H1 (cell line): ENCODE data around the gene SANBR. TPM values are rescaled to one million over a fixed set of nuclear protein-coding genes. Genes with fewer than 3 reads are reported as not detected.

Experiments
- CTCF ChIA-PET: fragments of 300-600 bp; sonication (Branson Sonifier 250); formaldehyde crosslinking; loops from one replicate; lab custom pipeline; 2021; ENCODE audit not compliant: partially characterized antibody; lab: Charles Lee
- POLR2A ChIA-PET: fragments of 300-600 bp; sonication (Branson Sonifier 250); formaldehyde crosslinking; loops from one replicate; lab custom pipeline; 2021; ENCODE audit warnings: inconsistent platforms; ENCODE audit not compliant: partially characterized antibody; lab: Charles Lee
- DNase-seq, 2 experiments: peaks; one replicate each; pipeline versions ENCODE4 v3.0.0 to v3.0.0-alpha.2; 2010 to 2022; ENCODE audit warnings: low spot score in 2 of 2, low read depth in 1 of 2, mixed read lengths in 1 of 2
- FAIRE-seq: peaks from 2 replicates; lab custom pipeline; 2011; peaks lifted over from hg19 to GRCh38; lab: Jason Lieb, UNC
- H2AFZ ChIP-seq: 2 replicates; pipeline ENCODE4 v1.8.1; 2012; ENCODE audit warnings: low read length, inconsistent platforms
- H2AK5ac ChIP-seq: 2 replicates; pipeline ENCODE4 v1.6.1; 2013; ENCODE audit warnings: low read depth, low read length
- H2BK120ac ChIP-seq: replicated peaks from 2 replicates; pipeline ENCODE3; 2013; ENCODE audit warnings: low read depth, low read length, inconsistent platforms
- H2BK12ac ChIP-seq: 2 replicates; pipeline ENCODE4 v1.6.1; 2013; ENCODE audit warnings: low read depth, low read length
- H2BK15ac ChIP-seq: 2 replicates; pipeline ENCODE4 v1.6.1; 2013; ENCODE audit warnings: low read length
- H2BK20ac ChIP-seq: 2 replicates; pipeline ENCODE4 v1.6.1; 2013; ENCODE audit warnings: low read length
- H2BK5ac ChIP-seq: 2 replicates; pipeline ENCODE4 v1.6.1; 2013; ENCODE audit warnings: low read depth, low read length
- H3K14ac ChIP-seq: 2 replicates; pipeline ENCODE4 v1.6.1; 2013; ENCODE audit warnings: inconsistent platforms; ENCODE audit not compliant: insufficient read length
- H3K18ac ChIP-seq: 2 replicates; pipeline ENCODE4 v1.6.1; 2013; ENCODE audit warnings: low read length; ENCODE audit errors: extremely low read depth
- H3K23ac ChIP-seq: 2 replicates; pipeline ENCODE4 v1.6.1; 2013; ENCODE audit warnings: inconsistent platforms; ENCODE audit not compliant: insufficient read length
- H3K23me2 ChIP-seq: 2 replicates; pipeline ENCODE4 v1.6.1; 2013; ENCODE audit warnings: low read depth, low read length
- H3K27ac ChIP-seq: 2 replicates; pipeline ENCODE4 v1.6.1; 2011; ENCODE audit warnings: low read depth, low read length, inconsistent platforms
- H3K27me3 ChIP-seq, 4 experiments: replicated peaks in 1 of 4; 1 replicate in 1 of 4; 2 replicates in 3 of 4; pipeline versions ENCODE4 v1.6.1 to v1.8.1; 2011 to 2013; ENCODE audit warnings: low read length in 3 of 4, mild to moderate bottlenecking in 3 of 4, inconsistent platforms in 2 of 4, mixed read lengths in 2 of 4, moderate library complexity in 1 of 4; ENCODE audit not compliant: control insufficient read depth in 3 of 4, insufficient read depth in 3 of 4; ENCODE audit errors: extremely low read depth in 1 of 4
- H3K36me3 ChIP-seq, 4 experiments: 2 replicates each; pipeline versions ENCODE4 v1.6.1 to v1.8.1; 2011 to 2013; ENCODE audit warnings: mild to moderate bottlenecking in 4 of 4, low read length in 3 of 4, moderate library complexity in 2 of 4, control low read depth in 1 of 4, inconsistent platforms in 1 of 4; ENCODE audit not compliant: insufficient read depth in 4 of 4, control insufficient read depth in 2 of 4
- H3K4ac ChIP-seq: replicated peaks from 2 replicates; pipeline ENCODE3; 2013; ENCODE audit warnings: low read length, low read depth, mixed read lengths, inconsistent platforms; ENCODE audit not compliant: insufficient read length
- H3K4me1 ChIP-seq, 4 experiments: replicated peaks in 1 of 4; 1 replicate in 1 of 4; 2 replicates in 3 of 4; pipeline versions ENCODE4 v1.6.1 to v1.8.1; 2011 to 2013; ENCODE audit warnings: low read length in 3 of 4, inconsistent platforms in 2 of 4, mixed read lengths in 1 of 4; ENCODE audit not compliant: insufficient read depth in 4 of 4, control insufficient read depth in 3 of 4
- H3K4me2 ChIP-seq, 2 experiments: 2 replicates each; pipeline versions ENCODE4 v1.6.1 to v1.8.1; 2011 to 2013; ENCODE audit warnings: low read depth in 2 of 2, low read length in 2 of 2, control low read depth in 1 of 2, inconsistent platforms in 1 of 2, mild to moderate bottlenecking in 1 of 2; ENCODE audit not compliant: insufficient read depth in 1 of 2
- H3K4me3 ChIP-seq, 4 experiments: fragments of 200-600, 300-600 bp in 1 of 4; sonication (generic), shearing (Covaris generic), sonication (Bioruptor Twin) in 1 of 4; 2 replicates each; pipeline versions ENCODE4 v1.5.1 to v1.8.1; 2011 to 2016; ENCODE audit warnings: low read length in 4 of 4, low read depth in 3 of 4, control low read depth in 2 of 4, inconsistent platforms in 2 of 4, mild to moderate bottlenecking in 2 of 4, mixed read lengths in 1 of 4, moderate library complexity in 1 of 4; ENCODE audit not compliant: insufficient read depth in 2 of 4; ENCODE audit errors: extremely low read depth in 1 of 4
- H3K56ac ChIP-seq: replicated peaks from 2 replicates; pipeline ENCODE3; 2013; ENCODE audit warnings: low read depth, mild to moderate bottlenecking, mixed read lengths, low read length, inconsistent platforms; ENCODE audit not compliant: insufficient read length
- H3K79me1 ChIP-seq: 2 replicates; pipeline ENCODE4 v1.6.1; 2013; ENCODE audit warnings: low read depth, low read length, control low read depth
- H3K79me2 ChIP-seq, 2 experiments: 2 replicates each; pipeline versions ENCODE4 v1.6.1 to v1.8.1; 2012 to 2013; ENCODE audit warnings: low read length in 2 of 2, mild to moderate bottlenecking in 2 of 2, inconsistent platforms in 1 of 2; ENCODE audit not compliant: insufficient read depth in 2 of 2, control insufficient read depth in 1 of 2
- H3K9ac ChIP-seq, 4 experiments: replicated peaks in 1 of 4; 1 replicate in 1 of 4; 2 replicates in 3 of 4; pipeline versions ENCODE4 v1.6.1 to v1.8.1; 2011 to 2013; ENCODE audit warnings: low read depth in 3 of 4, low read length in 3 of 4, control low read depth in 2 of 4, mild to moderate bottlenecking in 2 of 4, moderate library complexity in 2 of 4, inconsistent platforms in 1 of 4; ENCODE audit errors: extremely low read depth in 1 of 4
- H3K9me3 ChIP-seq, 2 experiments: 2 replicates each; pipeline versions ENCODE4 v1.6.1 to v1.8.1; 2012 to 2013; ENCODE audit warnings: mild to moderate bottlenecking in 2 of 2, moderate library complexity in 2 of 2, control low read depth in 1 of 2, inconsistent platforms in 1 of 2, low read depth in 1 of 2, low read length in 1 of 2, mixed read lengths in 1 of 2; ENCODE audit not compliant: insufficient read depth in 2 of 2
- H4K20me1 ChIP-seq, 2 experiments: replicated peaks in 1 of 2; 2 replicates each; pipeline versions ENCODE3 to v1.8.1; 2011 to 2013; ENCODE audit warnings: inconsistent platforms in 2 of 2, low read length in 2 of 2, mild to moderate bottlenecking in 1 of 2; ENCODE audit not compliant: insufficient read depth in 2 of 2, control insufficient read depth in 1 of 2
- H4K5ac ChIP-seq: 2 replicates; pipeline ENCODE4 v1.6.1; 2013; ENCODE audit warnings: low read length, low read depth, mixed read lengths, inconsistent platforms; ENCODE audit not compliant: insufficient read length
- H4K8ac ChIP-seq: 2 replicates; pipeline ENCODE4 v1.8.0; 2013; ENCODE audit warnings: mild to moderate bottlenecking, moderate library complexity, low read length, inconsistent platforms; ENCODE audit not compliant: insufficient read depth; ENCODE audit errors: extremely low read depth
- H4K91ac ChIP-seq: replicated peaks from 2 replicates; pipeline ENCODE3; 2013; ENCODE audit warnings: low read length, mixed read lengths, inconsistent platforms; ENCODE audit not compliant: insufficient read length
- BACH1 ChIP-seq: IDR thresholded peaks from 2 replicates; pipeline ENCODE4 v1.6.1; 2012; ENCODE audit warnings: low read length, improper control_type of control experiment
- BCL11A ChIP-seq, 2 experiments: IDR thresholded peaks; one replicate each; pipeline ENCODE4 v1.6.1; 2011; ENCODE audit warnings: low read depth in 2 of 2, low read length in 2 of 2, mild to moderate bottlenecking in 2 of 2
- CREB1 ChIP-seq: IDR thresholded peaks from 2 replicates; pipeline ENCODE4 v1.6.1; 2012; ENCODE audit warnings: inconsistent platforms
- CTBP2 ChIP-seq: IDR thresholded peaks from 2 replicates; pipeline ENCODE4 v1.7.0; 2011; ENCODE audit warnings: borderline replicate concordance, mild to moderate bottlenecking, moderate library complexity, mixed read lengths, low read length; ENCODE audit not compliant: insufficient read depth, insufficient read length
- KDM1A ChIP-seq: fragments of 200-600, 300-600 bp; sonication (generic); IDR thresholded peaks from 2 replicates; pipeline ENCODE4 v1.7.1; 2016; ENCODE audit warnings: mild to moderate bottlenecking, low read length, borderline replicate concordance
- polyA plus RNA-seq, 7 experiments: library from polyadenylated mRNA; depleted of rRNA in 3 of 7; stranded (reverse) in 5 of 7; unstranded in 2 of 7; fragments of >200 nt in 5 of 7; fragments of 200-250 nt in 2 of 7; gene quantifications; 1 replicate in 5 of 7; 2 replicates in 1 of 7; 4 replicates in 1 of 7; pipeline versions ENCODE4 v1.2.1 to v1.2.3, GENCODE V29; 2011 to 2013; ENCODE audit warnings: missing spikeins in 2 of 7, mixed read lengths in 2 of 7
- total RNA-seq: library from RNA; stranded (reverse); fragmentation: NEBNext Ultra II Directional; extraction: Animal tissue kit (Norgen Biotek cat#: 25700); gene quantifications from 2 replicates; pipeline ENCODE4 v1.2.1, GENCODE V29; 2021

Gene SANBR
- total and polyA plus RNA-seq, 2 of the 8 experiments (the other 6 are each of a cell fraction or from before 2014, with no cell fraction given), result 3.4 to 12.1 TPM

- Histone ChIP-seq H2BK120ac (no peak overlapping the region), H2AFZ (no peak overlapping the region), H3K79me2 (no peaks in the 10 kb centered on the region), H2BK5ac (no peak overlapping the region), H3K23me2 (no peaks in the 10 kb centered on the region), H4K91ac (no peak overlapping the region), H3K14ac (no peak overlapping the region), H2AK5ac (no peak overlapping the region), H3K27me3 (no peaks in the 10 kb centered on the region), H4K20me1 (peaks cover 0 to 1% of the 10 kb centered on the region in 2 experiments), H2BK20ac (no peak overlapping the region), H3K4me2 (no peak overlapping the region), H4K5ac (no peak overlapping the region), H3K23ac (no peak overlapping the region), H3K4me3 (no peak overlapping the region), H3K18ac (no peak overlapping the region), H3K9ac (no peak overlapping the region), H2BK12ac (no peak overlapping the region), H4K8ac (no peak overlapping the region), H3K56ac (no peak overlapping the region), H3K4me1 (no peaks in the 10 kb centered on the region), H3K36me3 (peaks cover 0 to 2% (median 0%) of the 10 kb centered on the region in 4 experiments; a peak in 1 of 8 replicates), H3K79me1 (no peaks in the 10 kb centered on the region), H3K27ac (no peak overlapping the region), H3K9me3 (no peaks in the 10 kb centered on the region), H3K4ac (no peak overlapping the region), H2BK15ac (no peak overlapping the region)
- POLR2A ChIA-PET, result interaction anchor here (1.1 to 1.6 kb wide), 2 partner anchors 9 to 119 kb away, joined by 4 read pairs; no protein-coding TSS in a partner anchor
- FAIRE-seq (no peak), DNase-seq (no peak)
- CTCF ChIA-PET, result no interaction called here
- TF ChIP-seq BCL11A (IDR thresholded peaks at IDR 0.05; ENCODE audit: low read depth in 2 of 2, low read length in 2 of 2), result no peak
- no peak for TF ChIP-seq CTBP2
- no peak for TF ChIP-seq CREB1
- TF ChIP-seq BACH1, result no peak
- no peak for TF ChIP-seq KDM1A
Measured at GRCh38 chr2:61059382-61059781, 6.3 kb upstream of the SANBR start.
